ENCODE results near the gene ANKRD13B. TPM values are rescaled to one million over a fixed set of nuclear protein-coding genes. Genes with fewer than 3 reads are reported as not detected.
"Not testable (repeated sequence)": the region's sequence is repeated elsewhere in the genome, so short reads cannot be mapped to it uniquely, and the experiment has no call there.

Gene ANKRD13B
- total RNA-seq, 1 donor from 2014 or later: 28.1 TPM

DNA sequence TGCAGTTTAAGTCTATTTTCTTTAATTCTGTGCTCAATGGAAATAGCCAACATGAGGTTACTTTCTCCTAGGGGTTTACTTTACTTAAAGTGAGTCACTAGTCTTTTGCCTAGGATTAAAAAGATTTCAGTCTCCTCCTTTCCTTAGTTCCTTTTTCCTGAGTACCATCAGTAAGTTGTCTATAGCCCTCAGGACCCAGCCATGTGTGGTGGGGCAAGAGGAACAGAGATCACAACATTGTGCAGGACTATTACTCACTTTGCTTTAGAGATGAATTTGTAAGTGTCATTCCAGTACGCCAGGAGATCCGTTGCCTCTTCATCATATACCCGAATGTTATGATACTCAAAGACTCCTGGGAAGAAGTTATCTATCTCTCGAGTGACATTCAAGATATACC lies 57.5 kb downstream of the ANKRD13B start:
- no peak for DNase-seq

DNA sequence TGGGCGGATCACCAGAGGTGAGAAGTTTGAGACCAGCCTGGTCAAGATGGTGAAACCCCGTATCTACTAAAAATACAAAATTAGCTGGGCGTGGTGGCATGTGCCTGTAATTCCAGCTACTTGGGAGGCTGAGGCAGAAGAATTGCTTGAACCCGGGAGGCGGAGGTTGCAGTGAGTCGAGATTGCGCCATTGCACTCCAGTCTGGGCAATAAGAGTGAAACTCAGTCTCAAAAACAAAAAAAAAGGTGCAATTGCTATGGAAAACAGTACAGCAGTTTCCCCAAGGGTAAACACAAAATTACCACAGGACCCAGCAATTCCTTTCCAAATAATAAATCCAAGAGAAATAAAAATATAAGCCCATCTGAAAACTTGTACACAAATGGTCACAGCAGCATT lies 59.0 kb downstream of the ANKRD13B start:
- not testable (repeated sequence) for DNase-seq

DNA sequence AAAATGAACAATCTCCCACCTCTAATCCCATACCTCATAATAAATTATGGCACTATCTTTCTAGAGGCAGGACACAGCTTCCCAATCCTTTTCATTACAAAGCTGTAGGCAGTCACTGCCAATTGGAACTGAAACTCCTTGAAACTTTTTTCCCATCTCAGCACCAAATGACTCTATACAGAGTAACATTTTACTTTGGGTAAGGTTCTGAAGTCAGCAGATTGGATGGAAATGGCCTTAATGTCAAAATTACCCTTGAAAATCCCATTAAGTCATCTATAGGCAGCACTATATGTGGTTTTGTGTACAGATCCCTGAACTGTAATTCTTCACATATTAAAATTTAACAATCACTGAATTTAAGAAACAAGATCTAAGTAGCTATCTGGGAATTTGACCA lies 60.0 kb downstream of the ANKRD13B start:
- DNase-seq: no peak

DNA sequence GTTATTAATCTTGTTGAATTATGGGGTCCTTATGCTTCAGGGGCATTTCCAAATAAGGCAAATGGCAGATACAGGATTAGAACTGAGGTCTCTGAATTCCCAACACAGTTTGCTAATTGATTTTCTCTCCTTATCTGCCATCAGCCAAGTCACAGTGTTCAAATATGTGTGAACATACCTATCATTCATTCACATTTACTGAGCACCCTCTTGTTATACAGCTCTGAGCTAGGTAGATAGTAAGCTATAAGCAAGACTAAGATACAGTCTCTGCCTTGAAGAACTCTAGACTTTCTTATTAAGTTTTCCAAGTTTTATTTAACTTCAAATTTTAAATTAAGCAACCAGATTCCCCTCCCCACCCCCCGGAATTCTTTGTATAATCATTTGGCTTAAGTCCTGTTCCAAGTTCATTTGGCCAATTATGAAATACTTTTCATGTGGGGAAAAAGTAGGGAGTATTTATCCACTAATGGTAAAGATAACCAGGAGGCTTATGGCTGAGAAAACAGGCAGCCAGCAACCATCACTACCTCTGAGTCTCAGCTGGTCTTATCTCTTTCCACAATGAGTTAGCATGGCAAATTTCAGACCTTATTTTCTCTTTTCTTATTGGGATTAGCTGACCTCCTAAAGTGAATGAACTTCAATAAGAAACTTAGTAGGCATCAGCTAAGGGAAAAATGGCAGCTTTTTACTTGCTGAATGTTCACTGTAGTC lies 61.2 kb downstream of the ANKRD13B start:
- no peak for DNase-seq

DNA sequence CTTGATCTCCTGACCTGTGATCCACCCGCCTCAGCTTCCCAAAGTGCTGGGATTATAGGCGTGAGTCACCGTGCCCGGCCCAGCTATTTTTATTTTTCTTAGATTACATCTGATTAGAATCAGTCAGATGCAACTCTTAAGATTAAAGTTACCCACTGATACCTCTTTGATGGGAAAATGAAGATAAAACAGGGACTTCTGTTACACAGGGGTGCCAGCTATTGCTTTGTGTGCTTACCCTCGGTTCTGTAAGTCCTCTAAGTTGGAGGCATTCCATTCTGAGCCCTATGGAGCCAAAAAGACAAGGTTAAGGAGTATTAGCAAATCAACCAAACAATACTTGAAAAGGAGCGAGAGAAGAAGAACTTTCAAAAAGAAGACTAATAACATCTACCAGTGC lies 62.4 kb downstream of the ANKRD13B start:
- no peak for DNase-seq

DNA sequence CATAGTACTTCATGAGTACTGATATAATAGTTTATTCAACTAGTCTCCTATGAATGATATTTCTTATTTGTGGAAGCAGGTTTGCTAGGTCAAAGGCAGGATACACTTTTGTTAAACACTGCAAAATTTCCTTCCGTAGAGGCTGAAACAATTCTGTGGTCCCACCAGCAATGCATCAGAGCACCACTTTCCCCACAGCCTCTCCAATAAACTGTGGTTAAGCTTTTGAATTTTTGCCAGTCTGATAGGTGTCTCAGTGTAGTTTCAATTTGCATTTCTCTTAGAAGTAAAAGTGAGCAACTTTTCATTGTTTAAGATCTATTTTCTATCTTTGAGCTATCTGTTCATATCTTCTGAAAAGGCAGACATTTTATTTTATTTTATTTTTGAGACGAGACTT lies 66.2 kb downstream of the ANKRD13B start:
- no peak for DNase-seq

DNA sequence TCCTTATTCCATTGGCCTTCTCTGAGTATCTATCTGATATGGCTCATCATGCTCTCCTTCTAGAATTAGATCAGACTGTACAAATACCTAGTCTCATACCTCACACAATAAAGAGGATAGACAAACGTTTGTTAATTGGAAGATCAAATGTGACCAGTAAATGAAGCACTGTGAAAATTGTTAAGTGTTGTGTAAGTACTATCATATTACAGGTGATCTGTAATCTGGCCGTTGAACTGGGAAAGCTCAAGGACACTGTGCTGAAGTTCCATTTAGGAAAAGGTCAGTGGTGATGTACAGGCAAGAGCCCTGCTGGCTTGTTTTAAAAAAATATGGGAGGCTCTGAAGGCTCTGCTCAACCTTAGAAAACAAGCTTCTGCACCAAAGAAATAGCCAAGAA lies 68.3 kb downstream of the ANKRD13B start:
- DNase-seq: no peak

DNA sequence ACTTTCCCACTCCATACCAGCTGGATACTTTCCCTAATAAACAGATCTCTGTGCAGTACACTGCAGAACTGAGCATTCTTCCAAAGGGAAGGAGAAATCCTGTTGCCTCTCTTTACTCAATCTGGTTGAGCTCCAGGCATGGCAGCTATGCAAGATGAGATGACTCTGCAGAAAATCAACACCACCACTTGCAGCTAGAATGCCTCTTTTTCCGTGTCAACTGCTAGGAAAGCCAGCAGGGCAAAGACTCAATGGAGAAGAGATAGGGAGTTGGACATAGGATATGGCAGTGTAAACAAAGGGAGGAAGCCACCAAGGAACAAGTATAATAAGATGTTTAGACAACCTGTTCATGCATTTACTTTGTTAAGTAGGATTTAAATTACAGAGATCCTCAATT lies 70.2 kb downstream of the ANKRD13B start:
- no peak for DNase-seq

Small RNA genes within 50 kb of the gene (small RNA-seq; reads per million reads assigned to genes)
- not detected for gene RNU6-920P

Other genes starting within 250 kb of the ANKRD13B start
- gene TAOK1, start 202.8 kb upstream of the ANKRD13B start, total RNA-seq: 170 TPM
- gene ABHD15, start 26.1 kb upstream of the ANKRD13B start, total RNA-seq: 0.78 TPM
- 6.9 TPM for gene TP53I13, start 24.4 kb upstream of the ANKRD13B start, total RNA-seq
- 29.6 TPM for gene GIT1, start 3.5 kb upstream of the ANKRD13B start, total RNA-seq
- 0.47 TPM for gene CORO6, start 29.8 kb downstream of the ANKRD13B start, total RNA-seq